ENCODE results near the gene ZFAND3.

ZFAND3 gene

GRCh38 chr6:37819177-37819801, at the start of gene ZFAND3:
Gene ZFAND3 (plus strand): TSS chr6:37819727. CDS start chr6:37819946, 219 bp downstream.
- no peak for TF ChIP-seq GATA2 (IDR thresholded peaks at IDR 0.05; ENCODE audit: low read depth, low read length)
- TF ChIP-seq GATA3 (IDR thresholded peaks at IDR 0.05; ENCODE audit: low read depth, low read length) = no peak

GRCh38 chr6:37774028-37774680, 45.4 kb upstream of the ZFAND3 start:
- TF ChIP-seq GATA3 (IDR thresholded peaks at IDR 0.05; ENCODE audit: low read depth, low read length) (no peak), GATA2 (IDR thresholded peaks at IDR 0.05; ENCODE audit: low read depth, low read length) (no peak)

GRCh38 chr6:37776566-37776965, 43.0 kb upstream of the ZFAND3 start:
- no peak for TF ChIP-seq GATA3 (IDR thresholded peaks at IDR 0.05; ENCODE audit: low read depth, low read length)
- TF ChIP-seq GATA2 (IDR thresholded peaks at IDR 0.05; ENCODE audit: low read depth, low read length) = no peak

GRCh38 chr6:37777272-37777834, 42.2 kb upstream of the ZFAND3 start:
- TF ChIP-seq GATA3 (IDR thresholded peaks at IDR 0.05; ENCODE audit: low read depth, low read length) (no peak), GATA2 (IDR thresholded peaks at IDR 0.05; ENCODE audit: low read depth, low read length) (no peak)

- TF ChIP-seq GATA3 (IDR thresholded peaks at IDR 0.05; ENCODE audit: low read depth, low read length) (no peak), GATA2 (IDR thresholded peaks at IDR 0.05; ENCODE audit: low read depth, low read length) (no peak)
These were observed 40.3 kb upstream of the ZFAND3 start for GRCh38 chr6:37779111-37779800.

- TF ChIP-seq GATA3 (IDR thresholded peaks at IDR 0.05; ENCODE audit: low read depth, low read length) (no peak), GATA2 (IDR thresholded peaks at IDR 0.05; ENCODE audit: low read depth, low read length) (0 out of 2 replicates have a peak, but pooled peaks have one; percentile 21)
These were observed 39.5 kb upstream of the ZFAND3 start for GRCh38 chr6:37779902-37780628.

- no peak for TF ChIP-seq GATA3 (IDR thresholded peaks at IDR 0.05; ENCODE audit: low read depth, low read length)
- TF ChIP-seq GATA2 (IDR thresholded peaks at IDR 0.05; ENCODE audit: low read depth, low read length) = no peak
These were observed 37.7 kb upstream of the ZFAND3 start for GRCh38 chr6:37781788-37782187.

- TF ChIP-seq GATA2 (IDR thresholded peaks at IDR 0.05; ENCODE audit: low read depth, low read length) (no peak), GATA3 (IDR thresholded peaks at IDR 0.05; ENCODE audit: low read depth, low read length) (no peak)
These were observed 36.3 kb upstream of the ZFAND3 start for GRCh38 chr6:37783025-37783855.

GRCh38 chr6:37783856-37784584, 35.5 kb upstream of the ZFAND3 start:
- no peak for TF ChIP-seq GATA2 (IDR thresholded peaks at IDR 0.05; ENCODE audit: low read depth, low read length)
- no peak for TF ChIP-seq GATA3 (IDR thresholded peaks at IDR 0.05; ENCODE audit: low read depth, low read length)

- no peak for TF ChIP-seq GATA2 (IDR thresholded peaks at IDR 0.05; ENCODE audit: low read depth, low read length)
- TF ChIP-seq GATA3 (IDR thresholded peaks at IDR 0.05; ENCODE audit: low read depth, low read length) = no peak
These were observed 35.0 kb upstream of the ZFAND3 start for GRCh38 chr6:37784585-37784967.

GRCh38 chr6:37785002-37785662, 34.4 kb upstream of the ZFAND3 start:
- TF ChIP-seq GATA2 (IDR thresholded peaks at IDR 0.05; ENCODE audit: low read depth, low read length) (no peak), GATA3 (IDR thresholded peaks at IDR 0.05; ENCODE audit: low read depth, low read length) (no peak)

GRCh38 chr6:37785663-37786270, 33.8 kb upstream of the ZFAND3 start:
- TF ChIP-seq GATA3 (IDR thresholded peaks at IDR 0.05; ENCODE audit: low read depth, low read length) (no peak), GATA2 (IDR thresholded peaks at IDR 0.05; ENCODE audit: low read depth, low read length) (no peak)
